HG02623 (cell line): Measurements from ENCODE around the gene LCLAT1.

Experiments used
- ATAC-seq: cut with Tn5 transposase; IDR thresholded peaks from one replicate; pipeline ENCODE4 v1.9.1; 2021; ENCODE audit warnings: moderate library complexity; ENCODE audit not compliant: unreplicated experiment

LCLAT1 gene

DNA sequence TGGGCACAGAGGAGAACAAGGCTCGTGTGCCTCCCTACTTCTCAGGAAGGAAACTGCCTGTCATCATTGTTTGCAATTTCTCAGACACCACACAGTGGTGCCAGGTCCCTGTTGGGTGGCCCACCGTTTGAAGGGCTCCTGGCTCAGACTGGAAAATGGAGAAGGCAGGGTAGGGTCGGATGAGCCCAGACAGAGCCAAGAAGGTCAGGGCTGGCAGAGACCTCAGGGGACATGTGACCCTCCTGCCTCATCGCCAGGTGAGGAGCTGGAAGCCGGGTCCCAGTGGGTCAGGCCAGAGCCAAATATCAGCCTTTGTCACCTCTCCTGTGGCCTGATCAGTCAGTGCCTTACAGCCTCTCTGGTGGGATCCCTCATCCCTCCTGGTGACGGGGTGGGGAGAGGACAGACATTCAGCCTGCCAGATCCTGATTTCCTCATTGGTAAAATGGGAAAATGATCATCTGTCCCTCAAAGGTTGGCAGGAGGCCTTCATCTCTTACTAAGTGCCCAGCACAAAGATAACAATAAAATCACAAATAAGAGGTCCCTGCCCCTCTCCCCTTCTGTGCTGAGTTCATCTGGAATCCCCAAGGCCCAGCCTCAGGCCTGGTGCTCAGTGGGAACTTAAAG, 242.6 kb downstream of the LCLAT1 start:
- no peak for ATAC-seq

DNA sequence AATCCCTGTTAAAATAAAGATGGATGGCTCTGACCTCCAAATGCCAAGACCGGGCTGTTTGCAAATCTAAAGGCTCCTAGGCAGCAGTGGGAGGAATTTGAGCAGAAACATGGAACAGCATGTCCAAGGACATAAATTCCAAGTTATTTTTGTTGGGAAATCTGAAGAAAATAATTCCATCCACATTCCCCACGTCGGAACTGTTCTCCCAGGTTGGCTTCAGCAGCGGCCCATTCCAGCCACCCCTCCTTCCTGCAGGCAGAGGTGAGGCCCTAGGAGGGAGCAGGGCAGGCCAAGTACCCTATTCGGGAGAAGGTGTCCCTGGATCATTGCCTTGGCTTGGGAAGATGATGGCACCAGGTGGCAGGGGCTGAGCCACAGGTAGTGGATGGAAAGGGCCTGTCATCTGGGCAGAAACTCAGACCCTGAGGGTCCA, 243.1 kb downstream of the LCLAT1 start:
- no peak for ATAC-seq

DNA sequence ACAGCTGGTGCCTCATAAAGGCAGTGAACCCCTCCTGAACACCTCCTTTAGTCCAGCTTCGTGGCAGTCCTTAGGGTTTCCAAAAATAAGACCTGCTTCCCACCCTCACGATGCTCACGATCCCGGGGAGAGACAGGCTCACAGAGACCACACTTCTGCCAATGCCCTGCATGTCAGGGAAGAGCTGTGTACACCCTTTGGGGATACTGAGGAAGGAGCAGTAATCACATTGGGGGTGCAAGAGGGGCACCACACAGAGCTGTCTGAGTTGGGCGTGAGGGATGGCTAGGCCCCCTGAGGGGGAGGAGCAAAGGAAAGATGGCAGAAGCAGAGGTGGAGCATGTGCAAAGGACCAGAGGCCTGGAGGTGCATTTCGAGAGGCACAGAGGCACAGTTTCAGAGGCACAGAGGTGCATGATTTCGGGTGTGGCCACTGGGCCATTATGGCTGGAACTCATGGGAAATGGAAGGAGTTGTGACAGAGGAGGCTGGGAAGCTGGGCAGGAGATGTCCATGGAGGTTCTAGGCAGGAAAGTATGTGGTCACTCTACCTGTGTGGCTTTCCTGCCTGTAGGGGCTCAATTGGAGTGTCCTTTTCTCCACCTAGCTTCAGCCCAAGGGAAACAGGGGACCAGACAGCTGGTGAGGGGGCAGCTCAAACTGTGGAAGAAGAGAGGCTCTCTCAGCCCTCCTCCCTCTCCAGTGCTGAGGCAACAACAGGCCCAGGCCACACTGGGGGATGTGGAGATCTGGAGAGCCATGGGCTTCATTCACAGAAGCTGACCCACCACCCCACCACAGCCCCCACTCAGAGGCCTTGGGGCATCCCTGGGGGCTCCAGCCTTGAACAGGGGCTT, 244.3 kb downstream of the LCLAT1 start:
- no peak for ATAC-seq

DNA sequence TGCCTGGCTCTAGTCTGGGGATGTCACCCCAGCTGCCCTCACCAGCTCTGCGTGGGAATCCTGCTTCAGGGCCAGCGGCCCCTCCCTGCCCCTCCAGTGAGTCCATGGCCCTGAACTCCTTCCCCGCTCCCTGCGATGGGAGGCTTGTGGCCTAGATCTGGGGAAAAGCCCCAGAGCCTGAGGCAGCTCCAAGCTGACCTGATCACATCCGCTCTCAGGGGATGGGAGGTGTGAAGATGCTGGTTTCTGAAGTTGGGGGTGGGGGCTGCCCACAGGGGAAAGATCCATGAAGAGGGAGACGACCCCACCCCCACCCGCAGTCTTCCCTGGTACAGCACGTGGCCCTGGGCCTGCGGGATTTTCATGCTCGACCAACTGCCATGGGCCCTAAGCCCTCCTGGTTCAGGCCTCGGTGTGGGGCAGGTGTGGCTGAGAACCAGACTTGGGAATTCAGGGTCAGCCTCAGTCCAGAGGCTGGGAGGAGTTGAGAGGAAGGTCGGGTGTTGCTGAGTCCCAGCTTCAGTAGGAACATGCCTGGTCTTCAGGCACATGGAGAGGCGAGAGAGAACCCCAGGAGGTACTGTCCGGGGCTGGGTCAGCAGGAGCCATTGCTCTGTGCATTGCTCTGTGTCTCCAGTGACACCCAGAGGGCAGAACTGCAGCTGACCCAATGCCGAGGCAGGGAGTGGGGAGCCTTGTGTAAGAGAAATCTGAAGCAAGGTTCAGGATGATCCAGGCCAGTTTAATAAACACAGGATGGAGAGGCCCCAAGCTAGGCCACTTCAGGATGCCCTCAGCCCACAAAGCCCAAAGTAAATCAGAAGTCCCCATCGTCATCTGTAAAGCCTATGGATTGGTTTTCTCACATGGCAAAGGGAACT, 245.1 kb downstream of the LCLAT1 start:
- ATAC-seq: no peak

DNA sequence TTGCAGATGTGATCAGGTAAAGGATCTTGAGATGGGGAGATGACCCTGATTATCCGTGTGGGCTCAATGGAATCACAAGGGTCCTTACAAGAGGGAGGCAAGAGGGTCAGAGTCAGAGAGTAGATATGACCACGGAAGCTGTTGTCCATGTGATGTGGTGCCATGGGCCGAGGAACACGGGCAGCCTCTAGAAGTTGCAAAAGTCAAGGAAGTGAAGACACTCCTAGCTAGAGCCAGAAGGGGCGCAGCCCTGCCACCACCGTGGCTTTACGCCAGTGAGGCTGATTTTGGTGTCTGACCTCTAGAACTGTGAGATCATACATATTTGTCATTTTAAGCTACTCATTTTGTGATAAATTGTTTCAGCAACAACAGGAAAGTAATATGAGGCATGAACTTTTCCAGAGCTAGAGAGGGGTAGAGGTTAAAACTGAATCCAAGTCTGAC, 245.8 kb downstream of the LCLAT1 start:
- no peak for ATAC-seq
